HFF-Myc (cell line): ENCODE data around the gene GSG1.

Experiments used
- DNase-seq: peaks from one replicate; pipeline ENCODE4 v3.0.0-alpha.2; 2011; ENCODE audit warnings: low read depth; ENCODE audit errors: extremely low read depth
- H3K4me3 ChIP-seq: replicated peaks from 2 replicates; pipeline ENCODE4 v1.5.1; 2011; ENCODE audit warnings: low read depth, mild to moderate bottlenecking, control low read depth, low read length
- TF ChIP-seq, protein P1 (sequence below): IDR thresholded peaks from 2 replicates; pipeline ENCODE4 v1.5.1; 2012; ENCODE audit warnings: mild to moderate bottlenecking, low read depth, low read length, control low read depth; ENCODE audit errors: missing control alignments

Gene GSG1

DNA sequence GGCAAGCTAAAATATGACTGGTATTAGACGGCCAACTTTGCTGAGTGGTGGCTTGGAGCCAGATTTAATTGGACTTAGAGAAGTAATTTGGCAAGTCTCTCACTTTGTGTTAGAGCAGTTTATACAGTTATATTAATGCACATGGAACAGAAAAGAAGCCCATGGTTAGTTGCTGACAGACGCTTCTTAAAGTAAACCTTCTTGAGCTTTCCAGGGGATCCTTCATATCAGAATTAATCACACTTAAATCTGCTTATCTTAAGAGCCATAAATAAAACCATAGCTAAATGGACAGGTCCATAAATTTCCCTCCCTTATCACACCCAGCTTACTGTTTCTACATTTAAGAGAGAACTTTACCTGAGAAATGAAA is 9.6 kb downstream of the GSG1 start:
- no peak overlapping the region for H3K4me3 ChIP-seq
- DNase-seq, result no peak
- TF ChIP-seq, protein P1, sequence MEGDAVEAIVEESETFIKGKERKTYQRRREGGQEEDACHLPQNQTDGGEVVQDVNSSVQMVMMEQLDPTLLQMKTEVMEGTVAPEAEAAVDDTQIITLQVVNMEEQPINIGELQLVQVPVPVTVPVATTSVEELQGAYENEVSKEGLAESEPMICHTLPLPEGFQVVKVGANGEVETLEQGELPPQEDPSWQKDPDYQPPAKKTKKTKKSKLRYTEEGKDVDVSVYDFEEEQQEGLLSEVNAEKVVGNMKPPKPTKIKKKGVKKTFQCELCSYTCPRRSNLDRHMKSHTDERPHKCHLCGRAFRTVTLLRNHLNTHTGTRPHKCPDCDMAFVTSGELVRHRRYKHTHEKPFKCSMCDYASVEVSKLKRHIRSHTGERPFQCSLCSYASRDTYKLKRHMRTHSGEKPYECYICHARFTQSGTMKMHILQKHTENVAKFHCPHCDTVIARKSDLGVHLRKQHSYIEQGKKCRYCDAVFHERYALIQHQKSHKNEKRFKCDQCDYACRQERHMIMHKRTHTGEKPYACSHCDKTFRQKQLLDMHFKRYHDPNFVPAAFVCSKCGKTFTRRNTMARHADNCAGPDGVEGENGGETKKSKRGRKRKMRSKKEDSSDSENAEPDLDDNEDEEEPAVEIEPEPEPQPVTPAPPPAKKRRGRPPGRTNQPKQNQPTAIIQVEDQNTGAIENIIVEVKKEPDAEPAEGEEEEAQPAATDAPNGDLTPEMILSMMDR, result no peak

GRCh38 chr12:13093191-13093847 is 10.1 kb downstream of the GSG1 start:
- no peak for DNase-seq
- no peak overlapping the region for H3K4me3 ChIP-seq
- TF ChIP-seq, protein P1, result no peak

DNA sequence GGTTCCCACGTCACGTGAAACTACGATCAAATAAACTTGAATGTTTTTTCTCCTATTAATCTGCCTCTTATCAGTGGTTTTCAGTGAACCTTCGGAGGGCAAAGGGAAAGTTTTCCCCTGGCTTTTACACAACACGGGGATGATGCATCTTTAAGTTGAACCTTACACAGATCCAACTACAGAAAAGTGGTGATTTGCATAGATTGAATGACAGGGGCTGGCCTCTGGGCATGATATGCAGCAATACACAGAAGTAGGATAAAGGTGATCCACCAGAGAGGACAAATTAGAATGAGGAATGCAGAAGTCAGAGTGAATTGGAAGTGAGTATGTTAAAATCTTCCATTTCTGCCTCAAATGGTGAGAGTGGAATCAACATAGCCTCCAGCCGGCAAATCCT is 11.6 kb downstream of the GSG1 start:
- TF ChIP-seq, protein P1, result no peak
- H3K4me3 ChIP-seq, result no peak overlapping the region
- no peak for DNase-seq

DNA sequence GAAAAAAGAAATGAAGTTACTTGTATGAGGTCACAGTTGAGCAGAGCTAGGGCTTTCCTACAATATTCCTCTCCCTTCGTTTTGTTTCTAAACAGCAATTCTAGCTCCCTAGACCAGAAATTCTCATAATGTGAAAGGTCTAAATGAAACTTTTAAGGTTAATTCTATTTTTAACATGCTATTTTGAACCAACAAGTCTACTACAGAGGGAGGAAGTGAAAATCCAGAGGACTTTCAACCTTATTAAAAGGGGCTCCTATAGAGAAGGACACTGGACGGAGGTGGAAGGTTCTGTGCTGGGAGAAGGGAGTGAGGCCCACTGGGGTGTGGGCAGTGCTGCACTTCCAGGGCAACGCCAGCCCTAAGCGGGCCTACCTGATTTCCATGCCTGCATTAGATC is 13.4 kb downstream of the GSG1 start:
- no peak for DNase-seq
- H3K4me3 ChIP-seq, result no peak overlapping the region
- TF ChIP-seq, protein P1, result no peak

- TF ChIP-seq, protein P1, result no peak
- H3K4me3 ChIP-seq, result no peak overlapping the region
- no peak for DNase-seq
Measured at GRCh38 chr12:13088496-13088895, 15.0 kb downstream of the GSG1 start.

DNA sequence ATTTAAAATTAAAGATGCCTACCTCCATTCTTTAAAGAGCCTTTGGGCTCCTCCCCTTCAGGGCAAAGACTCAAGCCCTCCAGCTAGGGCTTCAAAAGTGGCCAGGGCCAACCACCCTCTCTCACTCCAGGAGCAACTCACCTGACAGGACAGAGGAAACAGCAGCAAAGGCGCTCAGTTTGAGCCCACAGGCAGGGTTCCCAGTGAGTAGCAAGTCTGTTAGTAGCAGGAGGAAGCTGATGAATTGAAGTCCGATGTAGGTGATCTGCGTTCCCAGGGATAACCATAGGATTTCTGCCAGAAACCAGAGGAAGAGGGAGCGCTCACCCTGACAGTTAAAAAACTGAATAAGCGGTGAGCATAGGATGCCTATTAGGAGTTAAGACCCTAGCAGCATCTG is 15.7 kb downstream of the GSG1 start:
- DNase-seq, result no peak
- TF ChIP-seq, protein P1, result no peak
- H3K4me3 ChIP-seq, result no peak overlapping the region
